ENCODE results near the gene AFDN.

Gene AFDN

DNA sequence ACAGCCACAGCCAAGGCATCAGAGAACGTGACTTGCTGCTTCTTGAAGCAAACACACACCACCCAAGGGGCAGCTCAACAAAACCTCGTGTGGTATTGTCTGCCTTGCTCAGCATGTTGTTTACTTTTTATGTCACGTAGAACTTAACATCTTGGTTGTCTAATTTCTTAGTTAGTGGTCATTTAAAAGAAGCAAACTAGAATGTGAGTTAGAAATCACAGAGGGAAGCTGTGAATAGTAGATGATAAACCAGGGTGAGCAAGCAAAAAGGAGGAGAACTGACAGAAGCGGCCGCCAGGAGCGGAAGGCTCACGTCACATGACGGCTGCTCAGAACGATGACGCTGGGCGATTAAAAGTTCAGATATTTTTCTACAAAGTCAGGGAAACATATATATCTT is 119.3 kb downstream of the AFDN start:
- no peak for DNase-seq (ENCODE audit: low read depth)
- TF ChIP-seq, protein P1, sequence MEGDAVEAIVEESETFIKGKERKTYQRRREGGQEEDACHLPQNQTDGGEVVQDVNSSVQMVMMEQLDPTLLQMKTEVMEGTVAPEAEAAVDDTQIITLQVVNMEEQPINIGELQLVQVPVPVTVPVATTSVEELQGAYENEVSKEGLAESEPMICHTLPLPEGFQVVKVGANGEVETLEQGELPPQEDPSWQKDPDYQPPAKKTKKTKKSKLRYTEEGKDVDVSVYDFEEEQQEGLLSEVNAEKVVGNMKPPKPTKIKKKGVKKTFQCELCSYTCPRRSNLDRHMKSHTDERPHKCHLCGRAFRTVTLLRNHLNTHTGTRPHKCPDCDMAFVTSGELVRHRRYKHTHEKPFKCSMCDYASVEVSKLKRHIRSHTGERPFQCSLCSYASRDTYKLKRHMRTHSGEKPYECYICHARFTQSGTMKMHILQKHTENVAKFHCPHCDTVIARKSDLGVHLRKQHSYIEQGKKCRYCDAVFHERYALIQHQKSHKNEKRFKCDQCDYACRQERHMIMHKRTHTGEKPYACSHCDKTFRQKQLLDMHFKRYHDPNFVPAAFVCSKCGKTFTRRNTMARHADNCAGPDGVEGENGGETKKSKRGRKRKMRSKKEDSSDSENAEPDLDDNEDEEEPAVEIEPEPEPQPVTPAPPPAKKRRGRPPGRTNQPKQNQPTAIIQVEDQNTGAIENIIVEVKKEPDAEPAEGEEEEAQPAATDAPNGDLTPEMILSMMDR (IDR thresholded peaks at IDR 0.05; ENCODE audit: control insufficient read depth, extremely low read depth, insufficient read depth): no peak
- H3K4me3 ChIP-seq (ENCODE audit: low read depth, low read length): no peak overlapping the region

- H3K4me3 ChIP-seq (ENCODE audit: low read depth, low read length): no peak overlapping the region
- TF ChIP-seq, protein P1 (IDR thresholded peaks at IDR 0.05; ENCODE audit: control insufficient read depth, extremely low read depth, insufficient read depth): no peak
- no peak for DNase-seq (ENCODE audit: low read depth)
Measured at GRCh38 chr6:167946604-167947003, 119.9 kb downstream of the AFDN start.

DNA sequence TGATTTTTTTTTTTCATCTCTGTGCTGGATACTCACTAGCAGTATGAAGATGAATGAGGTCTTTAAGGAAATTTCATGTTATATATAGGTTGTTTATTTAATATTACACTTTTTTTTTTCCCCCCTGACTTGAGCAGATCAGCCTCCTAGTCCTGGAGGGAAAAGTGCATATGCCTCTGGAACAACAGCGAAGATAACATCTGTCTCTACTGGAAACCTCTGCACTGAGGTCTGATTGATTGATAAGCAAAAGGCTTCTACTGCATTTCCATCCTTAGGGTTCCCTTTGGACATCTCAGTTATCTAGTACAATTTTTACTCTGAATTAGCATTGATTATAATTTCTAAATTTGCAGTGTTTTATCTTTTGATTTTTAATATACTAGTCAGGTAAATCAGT is 121.0 kb downstream of the AFDN start:
- H3K4me3 ChIP-seq (ENCODE audit: low read depth, low read length): no peak overlapping the region
- no peak for DNase-seq (ENCODE audit: low read depth)
- TF ChIP-seq, protein P1 (IDR thresholded peaks at IDR 0.05; ENCODE audit: control insufficient read depth, extremely low read depth, insufficient read depth): no peak

DNA sequence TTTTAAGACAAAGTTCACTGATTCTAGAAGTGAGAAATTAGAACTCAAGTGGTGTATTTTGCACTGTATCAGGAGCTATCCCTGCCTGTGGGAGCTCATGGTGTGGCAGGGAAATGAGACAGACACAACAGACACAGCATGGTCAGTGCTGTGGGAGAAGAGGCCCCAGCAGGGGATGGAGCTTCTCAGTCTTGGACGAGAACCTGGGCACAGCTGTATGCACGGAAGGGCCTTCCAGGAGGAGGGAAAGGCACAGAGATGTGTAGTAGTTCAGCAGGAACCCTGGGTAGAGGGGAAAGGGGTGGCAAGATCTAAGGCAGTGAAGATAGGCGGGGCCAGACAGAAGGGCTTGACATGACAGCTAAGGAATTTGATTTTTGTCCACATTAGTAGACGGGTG is 122.0 kb downstream of the AFDN start:
- TF ChIP-seq, protein P1 (IDR thresholded peaks at IDR 0.05; ENCODE audit: control insufficient read depth, extremely low read depth, insufficient read depth): no peak
- no peak overlapping the region for H3K4me3 ChIP-seq (ENCODE audit: low read depth, low read length)
- no peak for DNase-seq (ENCODE audit: low read depth)

DNA sequence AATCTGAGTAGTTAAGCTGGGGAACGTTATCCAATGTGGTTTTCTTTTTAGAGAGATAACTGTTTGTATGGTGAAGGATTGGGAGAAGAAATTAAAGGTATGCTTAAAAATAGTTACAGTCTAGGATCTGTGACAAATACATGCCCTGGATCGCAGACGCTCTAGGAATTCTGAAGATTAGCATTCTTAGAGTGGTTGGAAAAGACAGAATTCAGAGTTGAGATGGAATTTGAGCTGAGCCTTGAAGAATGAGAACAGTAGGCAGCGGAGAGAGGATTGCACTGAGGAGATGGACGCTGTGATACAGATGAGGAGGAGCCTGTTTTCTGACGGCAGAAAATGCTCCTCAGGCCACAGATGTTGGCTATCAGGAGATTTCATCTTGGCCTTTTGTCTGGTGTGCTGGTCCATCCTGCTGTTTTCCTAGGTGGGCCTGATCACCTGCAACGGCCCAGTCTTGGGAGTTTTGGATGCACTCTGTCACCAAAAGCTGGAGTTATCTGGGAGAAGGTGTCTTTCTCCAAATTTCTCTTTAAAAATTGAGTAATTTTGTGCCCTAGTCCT is 122.5 kb downstream of the AFDN start:
- TF ChIP-seq, protein P1 (IDR thresholded peaks at IDR 0.05; ENCODE audit: control insufficient read depth, extremely low read depth, insufficient read depth): no peak
- H3K4me3 ChIP-seq (ENCODE audit: low read depth, low read length): no peak overlapping the region
- DNase-seq (ENCODE audit: low read depth): no peak

GRCh38 chr6:167951781-167952511 is 125.2 kb downstream of the AFDN start:
- TF ChIP-seq, protein P1 (IDR thresholded peaks at IDR 0.05; ENCODE audit: control insufficient read depth, extremely low read depth, insufficient read depth): no peak
- DNase-seq (ENCODE audit: low read depth): no peak
- no peak overlapping the region for H3K4me3 ChIP-seq (ENCODE audit: low read depth, low read length)

- no peak for DNase-seq (ENCODE audit: low read depth)
Measured at GRCh38 chr6:167952512-167952859, 125.8 kb downstream of the AFDN start.

More at GRCh38 chr6:167952512-167952859, 125.8 kb downstream of the AFDN start:
- H3K4me3 ChIP-seq (ENCODE audit: low read depth, low read length): no peak overlapping the region
- TF ChIP-seq, protein P1 (IDR thresholded peaks at IDR 0.05; ENCODE audit: control insufficient read depth, extremely low read depth, insufficient read depth): no peak
